AG10803 (cell line): Measurements from ENCODE around the gene ITPRIP.

Source experiments
- DNase-seq: peaks from one replicate; pipeline ENCODE4 v3.0.0; 2010; ENCODE audit warnings: low read depth
- H3K4me3 ChIP-seq: 2 replicates; pipeline ENCODE4 v1.5.1; 2011; ENCODE audit warnings: mild to moderate bottlenecking, low read length, control low read depth
- CTCF ChIP-seq: conservative IDR thresholded peaks from 2 replicates; pipeline ENCODE4 v1.5.1; 2011; ENCODE audit warnings: mild to moderate bottlenecking, low read length, control low read depth, inconsistent platforms

Gene ITPRIP

GRCh38 chr10:104334561-104334960, 3.7 kb downstream of the ITPRIP start:
- TF ChIP-seq CTCF: no peak
- DNase-seq: no peak
- H3K4me3 ChIP-seq: no peak overlapping the region

DNA sequence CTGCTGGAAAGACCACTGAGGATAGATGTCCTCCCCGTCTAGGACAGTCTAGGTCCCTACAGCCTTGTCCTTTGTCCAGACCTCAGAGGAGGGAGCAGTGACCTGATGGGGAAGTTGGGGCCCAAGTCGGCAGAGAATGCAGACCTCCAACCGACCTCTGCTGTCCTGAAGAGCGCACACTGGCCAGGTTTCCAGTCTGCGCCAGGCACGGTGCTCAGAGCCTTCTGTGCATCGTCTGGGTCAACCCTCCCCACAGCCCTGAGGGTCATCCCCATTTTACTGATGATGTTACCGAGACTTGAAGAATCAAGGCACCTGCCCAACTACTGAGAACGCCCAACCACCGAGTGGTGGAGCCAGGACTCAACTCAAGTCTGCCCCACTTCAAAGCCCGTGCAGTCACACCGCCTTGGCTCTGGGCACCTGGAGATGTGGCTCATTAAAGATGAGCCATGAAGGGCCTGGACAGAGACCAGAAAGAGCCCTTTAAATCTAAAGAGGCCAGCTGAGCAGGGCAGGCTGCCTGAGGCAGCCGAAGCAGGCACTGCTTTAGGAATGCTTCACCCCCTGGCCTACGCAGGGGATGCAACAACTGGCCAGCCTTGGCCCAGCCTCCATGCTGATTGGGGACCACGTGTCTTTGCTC, 4.4 kb downstream of the ITPRIP start:
- H3K4me3 ChIP-seq: no peak overlapping the region
- no peak for DNase-seq
- TF ChIP-seq CTCF: no peak

DNA sequence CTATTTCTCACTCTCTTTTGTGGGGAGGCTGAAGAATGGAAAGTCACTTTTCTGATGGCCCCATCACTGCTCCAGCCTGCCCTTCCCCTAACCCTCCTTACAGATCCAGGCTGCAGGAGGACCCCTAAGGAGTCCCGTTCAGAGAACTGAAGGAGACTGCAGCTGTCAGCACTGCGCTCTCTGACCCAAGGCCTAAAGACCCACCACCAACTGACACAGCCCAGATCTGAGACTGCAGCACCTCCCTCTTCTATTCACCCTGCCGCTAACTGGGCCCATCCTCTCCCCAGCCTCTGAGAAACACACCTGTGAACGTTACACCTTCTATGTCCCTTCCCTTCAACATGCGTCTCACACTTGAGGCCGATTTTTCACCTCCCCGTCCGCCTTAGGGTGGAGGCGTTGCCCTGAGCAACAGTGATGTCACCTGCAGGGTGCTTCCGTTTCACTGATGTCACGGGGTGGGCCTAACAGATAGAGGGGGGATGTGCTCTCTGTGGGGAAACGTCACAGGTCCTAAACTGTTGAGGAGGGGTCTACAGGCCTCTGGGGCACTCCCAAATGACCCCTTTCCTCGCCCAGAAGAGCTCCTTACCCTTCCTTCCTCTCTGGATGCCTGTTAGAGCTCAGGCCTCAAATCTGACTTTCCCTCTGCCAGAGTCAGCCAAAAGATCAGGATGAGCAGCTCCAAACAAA, 5.1 kb downstream of the ITPRIP start:
- no peak overlapping the region for H3K4me3 ChIP-seq
- no peak for DNase-seq
- no peak for TF ChIP-seq CTCF

GRCh38 chr10:104332243-104333031, 5.8 kb downstream of the ITPRIP start:
- H3K4me3 ChIP-seq: no peak overlapping the region

DNA sequence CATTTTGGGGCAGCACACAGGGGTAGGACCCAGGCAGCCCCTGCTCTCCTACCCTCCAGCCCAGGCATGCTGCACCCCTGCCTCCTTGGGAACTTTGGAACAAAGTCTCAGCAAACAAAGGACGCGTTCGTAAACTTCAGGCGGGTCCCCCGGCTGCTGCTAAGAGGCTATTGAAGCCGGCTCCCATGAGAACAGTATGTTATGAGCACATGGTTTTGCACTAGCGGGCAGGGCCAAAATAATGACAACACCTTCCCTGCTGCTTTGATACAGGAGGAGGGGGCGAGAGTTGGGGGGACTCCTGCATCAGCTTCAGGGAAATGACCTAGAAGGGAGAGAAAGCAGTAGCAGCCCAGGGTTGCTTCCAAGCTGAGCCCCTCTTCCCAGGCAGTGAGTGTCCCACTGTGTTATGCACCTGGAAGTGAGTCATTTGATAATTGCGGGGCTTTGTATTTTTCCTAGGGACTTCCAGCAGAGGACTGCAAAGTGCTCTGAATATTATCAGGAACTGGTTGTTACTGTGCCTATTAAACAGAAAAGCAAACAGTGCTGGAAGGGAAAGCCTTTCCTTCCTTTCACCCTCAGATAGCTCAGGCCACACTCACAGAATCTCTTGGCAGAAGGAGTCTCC, 6.9 kb downstream of the ITPRIP start:
- no peak overlapping the region for H3K4me3 ChIP-seq
- no peak for TF ChIP-seq CTCF
- DNase-seq: no peak

More at GRCh38 chr10:104332243-104333031, 5.8 kb downstream of the ITPRIP start:
- no peak for TF ChIP-seq CTCF
- peak; percentile 33 for DNase-seq

DNA sequence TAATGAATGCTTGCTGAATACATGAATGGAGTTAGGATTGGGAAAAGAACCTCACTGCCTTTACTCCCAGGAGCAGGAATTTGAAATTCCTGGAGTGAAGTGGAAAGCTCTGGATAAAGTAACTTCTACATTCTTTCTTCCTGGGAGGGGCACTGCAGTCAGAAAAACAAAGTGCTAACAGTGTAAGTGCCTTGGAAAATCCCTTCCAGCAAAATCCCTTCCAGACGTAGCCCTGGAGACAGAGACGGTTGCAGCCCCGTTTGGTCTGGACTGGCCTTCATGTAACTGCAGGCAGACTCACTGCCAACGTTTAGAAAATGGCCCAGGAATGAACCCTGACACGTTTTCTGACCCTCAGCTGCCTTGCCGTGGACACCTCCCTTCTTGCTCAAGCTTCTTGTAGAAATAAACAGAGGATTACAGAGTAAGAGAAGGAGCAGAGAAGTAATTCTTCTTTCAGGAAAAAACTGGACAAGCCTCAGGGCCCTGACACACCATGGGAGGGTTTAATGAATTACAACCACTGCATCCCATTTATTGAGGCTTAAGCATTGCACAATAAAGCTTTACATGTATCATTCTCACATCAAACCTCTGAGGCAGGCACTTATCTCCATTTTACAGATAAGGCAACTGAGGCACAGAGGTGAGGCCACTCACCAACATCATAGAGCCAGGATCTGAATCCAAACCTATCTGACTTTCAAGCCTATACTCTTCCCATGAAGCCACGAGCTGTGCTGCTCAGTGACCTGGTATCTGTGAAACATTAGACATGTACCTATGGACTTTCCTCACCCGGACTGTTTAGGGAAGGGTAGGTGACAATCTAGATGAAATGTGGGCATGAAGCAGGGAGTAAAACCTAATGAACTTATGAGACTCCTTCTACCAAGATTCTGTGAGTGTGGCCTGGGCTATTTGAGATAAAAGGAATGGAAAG, 7.8 kb downstream of the ITPRIP start:
- H3K4me3 ChIP-seq: no peak overlapping the region; the same call in 1 of the 2 replicates
- peak; percentile 92 for DNase-seq
- TF ChIP-seq CTCF: no peak
